HG02642 (cell line): ENCODE results near the gene NARF.

Experiments used
- ATAC-seq: cut with Tn5 transposase; IDR thresholded peaks from one replicate; pipeline ENCODE4 v1.9.1; 2021; ENCODE audit warnings: mild to moderate bottlenecking; ENCODE audit not compliant: unreplicated experiment, poor library complexity

Gene NARF

GRCh38 chr17:82433560-82434215 is 24.9 kb upstream of the NARF start:
- ATAC-seq, result no peak

- ATAC-seq, result no peak
Measured at GRCh38 chr17:82434216-82434565, 24.4 kb upstream of the NARF start.

GRCh38 chr17:82435103-82435502 is 23.4 kb upstream of the NARF start:
- no peak for ATAC-seq

GRCh38 chr17:82435601-82436583 is 22.6 kb upstream of the NARF start:
- no peak for ATAC-seq

GRCh38 chr17:82436601-82437324 is 21.8 kb upstream of the NARF start:
- ATAC-seq, result no peak

GRCh38 chr17:82437325-82437668 is 21.2 kb upstream of the NARF start:
- ATAC-seq, result no peak

- no peak for ATAC-seq
Measured at GRCh38 chr17:82438401-82439193, 19.9 kb upstream of the NARF start.

GRCh38 chr17:82439194-82439828 is 19.2 kb upstream of the NARF start:
- ATAC-seq, result no peak

- no peak for ATAC-seq
Measured at GRCh38 chr17:82439829-82440365, 18.6 kb upstream of the NARF start.

GRCh38 chr17:82440469-82440981 is 18.0 kb upstream of the NARF start:
- no peak for ATAC-seq

GRCh38 chr17:82440991-82441627 is 17.4 kb upstream of the NARF start:
- ATAC-seq, result no peak

- no peak for ATAC-seq
Measured at GRCh38 chr17:82441691-82442487, 16.7 kb upstream of the NARF start.

GRCh38 chr17:82442643-82443464 is 15.7 kb upstream of the NARF start:
- ATAC-seq, result no peak

GRCh38 chr17:82443465-82444283 is 14.9 kb upstream of the NARF start:
- ATAC-seq, result no peak

- no peak for ATAC-seq
Measured at GRCh38 chr17:82444284-82444893, 14.2 kb upstream of the NARF start.

GRCh38 chr17:82444941-82445521 is 13.5 kb upstream of the NARF start:
- ATAC-seq, result no peak
